DLD1 (cell line): ENCODE results near the gene USE1.

Experiments
- in situ Hi-C: cut with HindIII; loops from 2 replicates; pipeline ENCODE4 v1.10.0; 2017; ENCODE audit warnings: low sequenced_read_pairs

USE1 gene

GRCh38 chr19:17202713-17203112 is 12.4 kb upstream of the USE1 start:
- in situ Hi-C loops = no loop called here

DNA sequence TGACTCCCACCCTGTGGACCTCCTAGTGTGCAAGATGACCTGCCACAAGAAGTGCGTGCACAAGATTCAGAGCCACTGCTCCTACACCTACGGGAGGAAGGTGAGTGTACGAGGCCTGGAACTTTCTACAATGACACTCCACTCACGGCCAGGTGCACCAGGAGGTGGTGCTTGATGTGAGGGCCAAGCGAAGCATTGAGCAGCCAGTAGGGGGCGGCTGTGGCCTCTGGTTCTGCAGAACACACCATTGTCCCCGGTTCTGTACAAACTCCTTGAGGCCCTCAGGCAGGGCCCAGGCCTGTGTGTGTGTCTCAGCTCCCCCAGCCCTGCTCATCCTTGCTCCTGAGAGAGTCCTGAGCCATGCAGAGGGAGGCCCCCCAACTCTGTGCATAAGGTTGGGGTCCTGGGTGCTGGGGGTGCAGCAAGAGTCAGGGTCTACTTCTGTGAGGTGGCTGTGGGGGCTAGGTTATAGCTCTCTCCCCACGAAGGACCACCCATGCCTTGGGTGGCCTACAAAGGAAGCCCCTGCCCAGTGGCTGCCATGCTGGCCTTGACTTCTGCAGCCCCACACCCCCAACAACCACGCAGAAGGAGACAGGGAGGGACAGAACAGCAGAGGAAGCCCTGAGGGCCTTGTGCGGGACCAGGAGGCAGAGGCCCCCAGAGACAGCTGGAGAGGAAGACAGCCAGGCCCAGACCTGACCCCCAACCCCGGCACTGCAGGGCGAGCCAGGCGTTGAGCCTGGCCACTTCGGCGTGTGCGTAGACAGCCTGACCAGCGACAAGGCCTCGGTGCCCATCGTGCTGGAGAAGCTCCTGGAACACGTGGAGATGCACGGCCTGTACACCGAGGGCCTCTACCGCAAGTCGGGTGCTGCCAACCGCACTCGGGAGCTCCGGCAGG is 9.7 kb upstream of the USE1 start:
- in situ Hi-C loops = no loop called here

- in situ Hi-C loops = no loop called here
Observed at GRCh38 chr19:17206736-17207581, 8.2 kb upstream of the USE1 start.

DNA sequence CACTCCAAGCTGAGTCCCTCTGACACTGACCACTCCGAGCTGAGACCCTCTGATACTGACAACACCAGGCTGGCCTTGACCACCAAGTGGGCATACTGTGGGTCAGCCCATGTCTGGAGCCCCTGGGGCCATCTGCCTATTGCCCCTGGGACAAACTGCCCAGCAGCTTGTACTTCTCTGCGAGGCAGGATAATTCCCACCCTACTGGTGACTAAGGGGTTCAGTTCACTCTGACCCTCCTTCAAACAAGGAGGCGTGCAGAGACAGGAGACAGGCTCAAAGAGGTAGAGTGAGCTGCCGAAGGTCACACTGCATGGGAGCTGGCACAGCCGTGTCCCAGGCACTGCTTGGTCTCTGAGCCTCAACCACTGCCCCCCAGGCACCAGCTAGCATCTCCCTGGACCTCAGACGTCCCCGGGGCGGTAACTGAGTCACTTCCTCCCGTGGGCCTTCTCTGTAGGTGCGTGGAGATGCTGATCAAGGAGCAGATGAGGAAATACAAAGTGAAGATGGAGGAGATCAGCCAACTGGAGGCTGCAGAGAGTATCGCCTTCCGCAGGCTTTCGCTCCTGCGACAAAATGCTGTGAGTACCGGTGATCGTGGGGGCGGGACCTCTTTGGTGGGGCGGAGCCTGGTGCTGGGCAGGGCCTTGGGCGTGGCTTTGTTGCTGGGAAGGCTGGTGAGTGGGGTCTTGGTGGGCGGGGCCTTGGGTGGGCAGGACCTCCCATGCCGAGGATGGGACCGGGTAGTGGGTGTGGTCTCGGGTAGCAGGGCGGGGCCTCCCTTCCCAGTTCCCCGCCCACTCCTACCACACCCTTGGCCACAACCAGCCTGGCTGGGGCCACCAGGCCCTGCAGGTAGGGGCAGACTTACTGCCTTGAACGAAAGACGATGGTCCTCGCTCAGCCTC is 5.8 kb upstream of the USE1 start:
- in situ Hi-C loops = no loop called here

GRCh38 chr19:17210296-17210695 is 4.9 kb upstream of the USE1 start:
- in situ Hi-C loops = no loop called here

DNA sequence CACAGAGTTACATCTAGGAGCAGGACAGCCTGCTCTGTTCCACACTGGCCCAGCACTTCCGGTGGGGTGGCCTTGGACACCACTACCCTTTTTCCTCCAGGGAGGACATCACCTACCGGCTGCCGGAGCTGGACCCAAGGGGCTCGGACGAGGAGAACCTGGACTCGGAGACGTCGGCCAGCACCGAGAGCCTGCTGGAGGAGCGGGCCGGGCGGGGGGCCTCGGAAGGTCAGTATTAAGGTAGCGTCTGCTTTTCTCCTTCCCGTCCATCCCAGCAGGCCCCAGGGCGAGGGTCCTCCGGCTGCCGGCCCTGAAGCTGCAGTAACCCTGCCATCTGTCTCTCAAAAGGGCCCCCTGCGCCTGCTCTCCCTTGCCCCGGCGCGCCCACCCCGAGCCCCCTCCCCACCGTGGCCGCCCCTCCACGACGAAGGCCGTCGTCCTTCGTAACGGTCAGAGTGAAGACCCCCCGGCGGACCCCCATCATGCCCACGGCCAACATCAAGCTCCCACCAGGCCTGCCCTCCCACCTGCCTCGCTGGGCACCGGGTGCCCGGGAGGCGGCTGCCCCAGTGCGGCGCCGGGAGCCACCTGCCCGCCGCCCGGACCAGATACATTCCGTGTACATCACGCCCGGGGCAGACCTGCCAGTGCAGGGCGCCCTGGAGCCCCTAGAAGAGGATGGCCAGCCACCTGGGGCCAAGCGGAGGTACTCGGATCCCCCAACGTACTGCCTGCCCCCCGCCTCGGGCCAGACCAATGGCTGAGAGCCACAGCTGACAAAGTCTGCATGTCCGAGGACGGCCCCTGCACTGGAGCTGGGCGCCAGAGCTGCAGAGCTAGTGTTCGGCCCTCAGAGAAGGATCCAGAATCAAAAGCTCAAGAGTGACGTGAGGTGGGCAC is 3.4 kb upstream of the USE1 start:
- in situ Hi-C loops = no loop called here

DNA sequence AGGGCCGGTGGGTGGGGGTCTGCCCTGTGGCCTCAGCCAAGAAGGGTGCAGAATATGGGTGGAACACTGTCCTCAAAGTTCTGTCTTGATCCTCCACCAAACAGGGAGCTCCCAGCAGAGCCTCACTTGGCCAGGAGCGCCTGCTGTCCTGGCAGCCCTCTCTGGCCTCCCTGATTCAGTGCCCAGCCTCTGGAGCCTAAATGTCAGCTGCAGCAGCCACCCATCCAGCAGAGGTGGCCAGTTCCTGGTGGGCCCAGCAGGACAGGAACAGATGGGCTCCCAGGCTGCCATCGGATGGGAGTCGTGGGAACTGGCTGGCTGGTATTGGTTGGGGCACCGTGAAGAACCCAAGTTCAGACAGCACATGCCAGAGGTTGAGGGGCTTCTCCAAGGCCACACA is 1.8 kb upstream of the USE1 start:
- in situ Hi-C loops = no loop called here

DNA sequence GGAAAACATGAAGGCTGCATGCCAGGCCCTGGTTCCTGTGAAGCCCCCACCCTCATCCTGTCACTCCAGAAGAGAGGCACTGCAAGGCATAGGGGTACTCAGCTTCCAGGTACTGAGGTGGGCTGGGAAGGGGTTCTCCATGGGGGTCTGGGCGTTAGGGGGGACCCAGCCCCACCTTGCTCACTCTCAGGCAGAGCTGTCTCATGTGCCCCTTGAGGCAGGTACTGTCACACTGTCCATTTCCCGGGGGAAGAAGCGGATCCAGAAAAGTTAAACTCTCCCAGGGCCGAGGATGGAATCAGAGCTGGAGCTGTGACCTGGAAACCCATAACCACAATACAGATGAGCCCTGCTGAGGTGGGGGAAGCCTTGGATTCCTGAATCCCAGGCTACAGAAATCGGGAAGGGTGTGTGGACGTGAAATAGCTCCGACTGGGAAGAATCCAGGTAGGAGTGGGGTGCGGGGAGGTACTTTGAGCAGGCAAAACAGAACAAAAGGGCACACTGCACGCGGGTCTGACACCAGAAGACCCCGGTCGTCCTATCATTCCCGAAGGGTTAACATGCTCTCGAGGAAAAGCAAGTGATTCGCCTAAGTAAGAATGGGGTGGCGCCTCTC is 540 bp upstream of the USE1 start:
- in situ Hi-C loops = no loop called here

GRCh38 chr19:17216058-17216670 is 1.0 kb downstream of the USE1 start:
- in situ Hi-C loops = no loop called here

GRCh38 chr19:17219286-17219685 is 4.1 kb downstream of the USE1 start:
- in situ Hi-C loops = no loop called here

GRCh38 chr19:17220207-17220758 is 5.1 kb downstream of the USE1 start:
- in situ Hi-C loops = no loop called here

DNA sequence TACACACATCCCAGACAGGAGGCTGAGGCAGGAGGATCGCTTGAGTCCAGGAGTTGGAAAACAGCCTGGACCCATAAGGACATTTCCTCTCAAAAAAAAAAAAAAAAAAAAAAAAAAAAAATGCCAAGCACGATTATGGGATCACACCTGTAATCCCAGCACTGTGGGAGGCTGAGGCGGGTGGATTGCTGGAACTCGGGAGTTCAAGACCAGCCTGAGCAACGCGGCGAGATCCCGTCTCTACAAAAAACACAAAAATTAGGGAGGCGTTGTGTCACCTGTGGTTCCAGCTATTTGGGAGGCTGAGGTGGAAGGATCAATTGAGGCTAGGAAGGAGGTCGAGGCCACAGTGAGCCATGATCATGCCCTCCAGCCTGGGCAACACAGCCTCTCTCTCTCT is 9.9 kb downstream of the USE1 start:
- in situ Hi-C loops = no loop called here

DNA sequence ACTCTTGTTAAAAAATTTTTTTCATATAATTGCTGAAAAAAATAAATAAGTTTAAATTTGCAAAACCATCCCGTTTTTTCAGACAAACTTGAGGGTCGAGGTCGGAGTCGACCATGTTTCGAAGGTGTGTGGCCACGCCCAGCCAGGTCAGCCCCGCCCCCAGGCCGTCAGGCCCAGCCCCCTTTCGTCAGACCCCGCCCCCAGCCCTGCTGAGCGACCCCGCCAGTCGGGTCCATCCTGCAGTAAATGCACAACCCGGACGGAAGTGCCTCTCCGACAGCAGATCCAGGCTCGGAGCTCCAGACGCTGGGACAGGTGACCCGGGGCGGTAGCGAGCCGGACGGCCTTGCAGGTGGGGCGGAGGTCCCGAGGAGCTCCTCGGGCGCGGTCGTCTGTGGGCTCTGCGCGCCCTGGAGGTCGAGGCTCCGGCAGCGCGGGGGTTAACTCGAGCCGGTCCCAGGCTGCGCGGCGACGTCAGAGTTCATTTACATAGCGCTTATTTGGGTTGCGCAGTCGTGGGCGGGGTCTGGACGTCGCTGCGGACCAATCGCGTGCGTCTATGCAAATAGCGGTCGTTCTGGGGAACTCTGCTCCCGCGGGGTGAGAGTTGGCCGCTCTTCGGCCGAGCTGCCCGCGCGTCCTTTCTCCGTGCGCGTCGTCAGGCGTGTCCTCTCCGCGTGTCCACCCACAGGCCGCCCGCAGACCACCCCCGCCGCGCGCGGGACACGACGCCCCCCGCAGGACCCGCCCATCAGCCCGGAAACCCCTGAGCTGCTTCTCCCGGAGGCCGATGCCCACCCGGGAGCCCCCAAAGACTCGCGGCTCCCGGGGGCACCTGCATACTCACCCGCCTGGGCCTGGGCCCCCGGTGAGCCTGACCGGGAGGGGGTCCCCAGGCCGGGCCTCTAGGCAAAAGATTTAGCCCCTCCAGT is 11.1 kb downstream of the USE1 start, which contains the start of gene OCEL1:
TSS of gene OCEL1 (plus strand) at position 225 of the 932 bp plus-strand sequence. CDS start at position 247, 22 bp downstream.
- in situ Hi-C loops = no loop called here

- in situ Hi-C loops = no loop called here
Observed at GRCh38 chr19:17227798-17228367, 12.7 kb downstream of the USE1 start.

DNA sequence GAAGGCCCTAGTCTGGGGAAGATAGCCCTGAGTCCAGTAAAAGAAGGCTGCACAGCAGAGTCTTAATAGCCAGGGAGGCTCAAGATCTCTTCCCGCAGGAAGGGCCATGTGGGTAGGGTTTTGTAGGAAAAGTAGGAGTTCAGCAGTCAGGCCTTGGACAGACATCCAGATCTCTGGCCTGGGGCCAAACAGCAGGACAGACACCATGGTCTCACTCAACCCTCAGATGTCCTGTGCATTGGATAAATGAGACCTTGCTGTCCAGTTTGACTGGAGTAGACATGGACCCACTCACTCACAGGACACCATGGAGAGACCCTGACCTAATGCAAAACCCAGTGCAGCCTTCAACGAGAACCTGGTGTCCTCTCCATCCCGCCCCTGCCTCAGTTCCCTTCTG is 14.7 kb downstream of the USE1 start:
- in situ Hi-C loops = no loop called here

- in situ Hi-C loops = no loop called here
Observed at GRCh38 chr19:17232258-17232657, 17.1 kb downstream of the USE1 start.

GRCh38 chr19:17234911-17235299 is 19.7 kb downstream of the USE1 start:
- in situ Hi-C loops = no loop called here
